HEK293 (cell line): ENCODE results near the gene KIF5B.

ENCODE experiments used
- CTCF ChIA-PET: fragments of 350-600 bp; formaldehyde crosslinking; extraction: SDS; loops from one replicate; lab custom pipeline; 2021; ENCODE audit warnings: antibody characterized with exemption; lab: Yijun Ruan, JAX
- POLR2A ChIA-PET: fragments of 300-600 bp; formaldehyde crosslinking; extraction: SDS; loops from one replicate; lab custom pipeline; 2020; ENCODE audit warnings: antibody characterized with exemption, inconsistent platforms; lab: Yijun Ruan, JAX
- H3K27ac ChIP-seq: fragments of 200-500 bp; sonication (Bioruptor generic); 2 replicates; pipeline ENCODE4 v1.5.1; 2014; ENCODE audit warnings: low read depth, low read length, control low read depth, inconsistent platforms; ENCODE audit errors: extremely low read depth
- H3K36me3 ChIP-seq, 2 experiments: fragments of 200-500 bp in 1 of 2; sonication (Bioruptor generic) in 1 of 2; 1 replicate in 1 of 2; 2 replicates in 1 of 2; pipeline ENCODE4 v1.5.1; 2014 to 2017; ENCODE audit warnings: inconsistent platforms in 2 of 2, low read length in 2 of 2; ENCODE audit not compliant: control insufficient read depth in 2 of 2, insufficient read depth in 1 of 2
- H3K4me1 ChIP-seq: fragments of 200-500 bp; sonication (Bioruptor generic); 2 replicates; pipeline ENCODE4 v1.5.1; 2014; ENCODE audit warnings: mild to moderate bottlenecking, low read length, inconsistent platforms; ENCODE audit not compliant: control insufficient read depth, insufficient read depth
- H3K4me3 ChIP-seq: 2 replicates; pipeline ENCODE4 v1.5.1; 2011; ENCODE audit warnings: low read depth, mild to moderate bottlenecking, control low read depth, low read length, moderate library complexity
- H3K9me3 ChIP-seq: fragments of 200-500 bp; sonication (Bioruptor generic); 2 replicates; pipeline ENCODE4 v1.5.1; 2014; ENCODE audit warnings: low read depth, low read length, inconsistent platforms; ENCODE audit not compliant: control insufficient read depth, insufficient read depth
- AEBP2 ChIP-seq: fragments of 450-650 bp; formaldehyde crosslinking; IDR thresholded peaks from 2 replicates; pipeline ENCODE4 v1.5.1; 2016; ENCODE audit warnings: missing biosample characterization, missing genetic modification characterization, borderline replicate concordance
- HOXD13 ChIP-seq: sonication (generic); formaldehyde crosslinking; IDR thresholded peaks from 2 replicates; pipeline ENCODE4 v1.8.0; 2022; ENCODE audit warnings: missing genetic modification reagents, borderline replicate concordance
- SALL2 ChIP-seq: fragments of 450-650 bp; formaldehyde crosslinking; IDR thresholded peaks from 2 replicates; pipeline ENCODE4 v1.5.0; 2017; ENCODE audit warnings: missing biosample characterization, mild to moderate bottlenecking, missing genetic modification characterization, borderline replicate concordance
- SCRT2 ChIP-seq: fragments of 450-650 bp; formaldehyde crosslinking; IDR thresholded peaks from 2 replicates; pipeline ENCODE4 v1.5.1; 2016; ENCODE audit warnings: missing biosample characterization, missing genetic modification characterization
- ZBTB49 ChIP-seq: fragments of 450-650 bp; formaldehyde crosslinking; IDR thresholded peaks from 2 replicates; pipeline ENCODE4 v1.5.1; 2016; ENCODE audit warnings: missing biosample characterization, missing genetic modification characterization, low read depth
- ZBTB8A ChIP-seq: fragments of 450-650 bp; formaldehyde crosslinking; IDR thresholded peaks from 2 replicates; pipeline ENCODE4 v1.5.1; 2016; ENCODE audit warnings: missing biosample characterization, missing genetic modification characterization
- ZNF211 ChIP-seq: fragments of 450-650 bp; formaldehyde crosslinking; IDR thresholded peaks from 2 replicates; pipeline ENCODE4 v1.5.1; 2016; ENCODE audit warnings: low read depth, missing biosample characterization, missing genetic modification characterization
- ZNF274 ChIP-seq, 2 experiments: fragments of 200-500 bp in 1 of 2; fragments of 450-650 bp in 1 of 2; sonication (Bioruptor generic) in 1 of 2; formaldehyde crosslinking in 1 of 2; IDR thresholded peaks; 2 replicates each; pipeline versions ENCODE4 v1.5.1 to v1.6.1; 2014 to 2016; ENCODE audit warnings: borderline replicate concordance in 1 of 2, inconsistent platforms in 1 of 2, low read length in 1 of 2, missing biosample characterization in 1 of 2, missing genetic modification characterization in 1 of 2
- ZNF280C ChIP-seq: fragments of 450-650 bp; formaldehyde crosslinking; IDR thresholded peaks from 2 replicates; pipeline ENCODE4 v1.5.1; 2016; ENCODE audit warnings: missing biosample characterization, missing genetic modification characterization
- ZNF280D ChIP-seq: fragments of 450-650 bp; formaldehyde crosslinking; IDR thresholded peaks from 2 replicates; pipeline ENCODE4 v1.5.1; 2016; ENCODE audit warnings: missing biosample characterization, missing genetic modification characterization
- ZNF335 ChIP-seq: fragments of 450-650 bp; formaldehyde crosslinking; conservative IDR thresholded peaks from 2 replicates; pipeline ENCODE4 v1.5.1; 2016; ENCODE audit warnings: missing biosample characterization, missing genetic modification characterization
- ZNF510 ChIP-seq: fragments of 450-650 bp; formaldehyde crosslinking; IDR thresholded peaks from 2 replicates; pipeline ENCODE4 v1.5.1; 2018; ENCODE audit warnings: mild to moderate bottlenecking, missing genetic modification characterization, missing biosample characterization; ENCODE audit not compliant: insufficient replicate concordance
- ZNF677 ChIP-seq: fragments of 450-650 bp; IDR thresholded peaks from 2 replicates; pipeline ENCODE4 v1.5.0; 2018; ENCODE audit warnings: missing biosample characterization, mild to moderate bottlenecking, missing genetic modification characterization, moderate library complexity
- ZNF785 ChIP-seq: fragments of 450-650 bp; formaldehyde crosslinking; IDR thresholded peaks from 2 replicates; pipeline ENCODE4 v1.5.1; 2016; ENCODE audit warnings: missing biosample characterization, missing genetic modification characterization
- ZXDB ChIP-seq: fragments of 450-650 bp; formaldehyde crosslinking; IDR thresholded peaks from 2 replicates; pipeline ENCODE4 v1.5.1; 2016; ENCODE audit warnings: missing biosample characterization, missing genetic modification characterization

KIF5B gene

GRCh38 chr10:32031424-32031823 is 24.8 kb downstream of the KIF5B start:
- H3K36me3 ChIP-seq: peaks cover 86 to 99% of the 10 kb centered on the region in 2 experiments
- CTCF ChIA-PET: no interaction called here
- no peaks in the 10 kb centered on the region for H3K9me3 ChIP-seq
- no peak overlapping the region for H3K27ac ChIP-seq
- no peaks in the 10 kb centered on the region for H3K4me1 ChIP-seq
- TF ChIP-seq ZNF211: no peak
- no peak for TF ChIP-seq SALL2 (tag by site-specific recombination)
- TF ChIP-seq AEBP2 (tag by site-specific recombination): no peak
- no peak for TF ChIP-seq ZNF510 (tag by site-specific recombination)
- no peak for TF ChIP-seq ZNF677
- no peak for TF ChIP-seq ZNF274 (IDR thresholded peaks at IDR 0.05; ENCODE audit: low read length)
- no peak for TF ChIP-seq ZNF274 (tag by site-specific recombination; IDR thresholded peaks at IDR 0.05; ENCODE audit: borderline replicate concordance)
- POLR2A ChIA-PET: no interaction called here
- H3K4me3 ChIP-seq: no peak overlapping the region

- H3K4me1 ChIP-seq: no peaks in the 10 kb centered on the region
- no peak for TF ChIP-seq ZXDB
- no peak for TF ChIP-seq HOXD13 (CRISPR knock-in tag)
- no peak for TF ChIP-seq ZNF280D (tag by site-specific recombination)
- TF ChIP-seq ZNF785: no peak
- TF ChIP-seq SCRT2 (tag by site-specific recombination): no peak
- TF ChIP-seq ZNF280C (tag by site-specific recombination): no peak
- TF ChIP-seq ZNF335 (tag by site-specific recombination): no peak
- TF ChIP-seq ZBTB49 (tag by site-specific recombination): no peak
- TF ChIP-seq ZBTB8A (tag by site-specific recombination): no peak
- POLR2A ChIA-PET: no interaction called here
- H3K9me3 ChIP-seq: no peaks in the 10 kb centered on the region
- CTCF ChIA-PET: interaction anchor here (0.5 to 0.9 kb wide), 2 partner anchors 8 to 51 kb away, joined by 3 to 6 read pairs; no protein-coding TSS in a partner anchor
- no peak overlapping the region for H3K4me3 ChIP-seq
- H3K27ac ChIP-seq: no peak overlapping the region
- H3K36me3 ChIP-seq: peaks cover 76 to 91% of the 10 kb centered on the region in 2 experiments
These were observed 27.5 kb downstream of the KIF5B start for GRCh38 chr10:32028710-32029109.
